ENCODE results near the gene APP. TPM values are rescaled to one million over a fixed set of nuclear protein-coding genes. Genes with fewer than 3 reads are reported as not detected.

Gene APP
- total and polyA plus RNA-seq, 3 donors from 2014 or later: 390 to 670 (median 409) TPM

DNA sequence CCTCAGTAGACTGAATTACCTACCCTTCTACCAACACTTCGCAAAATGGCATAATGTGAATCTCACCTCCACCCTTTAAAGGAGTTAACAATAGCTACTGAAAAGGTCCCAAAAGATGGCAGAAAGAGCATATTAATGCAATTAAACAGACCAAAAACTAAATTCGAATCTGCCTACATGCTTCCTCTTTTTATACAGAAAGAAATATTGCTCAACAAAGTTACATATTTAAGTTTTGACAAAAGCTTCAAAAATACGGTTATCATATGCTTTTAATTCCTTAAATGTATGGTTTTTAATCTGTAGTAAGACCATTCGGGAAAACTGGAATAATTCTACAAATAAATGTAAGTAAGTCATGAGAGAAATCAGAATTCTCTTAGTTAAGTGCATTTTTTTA lies 2.2 kb downstream of the APP start:
- H3K4me1 ChIP-seq: peaks cover 16% of the 10 kb centered on the region

DNA sequence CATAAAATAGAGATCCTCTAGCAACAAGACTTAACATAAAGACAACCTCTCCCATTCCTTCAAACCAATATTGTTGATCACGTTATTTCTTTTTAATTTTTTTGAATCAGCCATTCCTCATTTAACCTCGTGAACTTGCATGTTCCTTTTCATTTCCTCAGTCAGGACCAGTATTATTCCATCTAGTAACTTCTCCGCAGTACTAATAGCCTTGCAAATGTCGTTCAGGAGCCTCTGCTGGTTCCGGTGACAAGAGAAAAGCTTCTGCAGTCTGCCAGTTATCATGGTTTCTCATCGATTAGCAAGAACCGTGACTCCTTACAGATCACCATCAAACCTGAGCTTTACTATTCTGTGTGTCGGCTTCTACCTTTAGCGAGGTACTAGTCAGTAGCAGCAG lies 3.0 kb downstream of the APP start:
- WGBS, 2 donors: 32 to 51% methylated on average over 9 of the region's 9 CpGs
- TF ChIP-seq, protein P1, sequence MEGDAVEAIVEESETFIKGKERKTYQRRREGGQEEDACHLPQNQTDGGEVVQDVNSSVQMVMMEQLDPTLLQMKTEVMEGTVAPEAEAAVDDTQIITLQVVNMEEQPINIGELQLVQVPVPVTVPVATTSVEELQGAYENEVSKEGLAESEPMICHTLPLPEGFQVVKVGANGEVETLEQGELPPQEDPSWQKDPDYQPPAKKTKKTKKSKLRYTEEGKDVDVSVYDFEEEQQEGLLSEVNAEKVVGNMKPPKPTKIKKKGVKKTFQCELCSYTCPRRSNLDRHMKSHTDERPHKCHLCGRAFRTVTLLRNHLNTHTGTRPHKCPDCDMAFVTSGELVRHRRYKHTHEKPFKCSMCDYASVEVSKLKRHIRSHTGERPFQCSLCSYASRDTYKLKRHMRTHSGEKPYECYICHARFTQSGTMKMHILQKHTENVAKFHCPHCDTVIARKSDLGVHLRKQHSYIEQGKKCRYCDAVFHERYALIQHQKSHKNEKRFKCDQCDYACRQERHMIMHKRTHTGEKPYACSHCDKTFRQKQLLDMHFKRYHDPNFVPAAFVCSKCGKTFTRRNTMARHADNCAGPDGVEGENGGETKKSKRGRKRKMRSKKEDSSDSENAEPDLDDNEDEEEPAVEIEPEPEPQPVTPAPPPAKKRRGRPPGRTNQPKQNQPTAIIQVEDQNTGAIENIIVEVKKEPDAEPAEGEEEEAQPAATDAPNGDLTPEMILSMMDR (IDR thresholded peaks at IDR 0.05): no peak
- TF ChIP-seq POLR2A (IDR thresholded peaks at IDR 0.05): no peak
- no peak for DNase-seq
- Histone ChIP-seq H3K4me1 (peaks cover 16% of the 10 kb centered on the region), H3K4me3 (no peak overlapping the region), H3K27ac (peak overlapping the region in 1 of 2 donors; percentile 28), H3K27me3 (no peaks in the 10 kb centered on the region), H3K36me3 (ENCODE audit: low read depth, missing control alignments) (no peaks in the 10 kb centered on the region), H3K9me3 (no peaks in the 10 kb centered on the region)
- intact Hi-C loops (cut with DNase I; ENCODE audit: low total_unique reads): no loop called here

More for the DNA sequence above, 2.2 kb downstream of the APP start:
- Histone ChIP-seq H3K27ac (peak overlapping the region; percentile 96 to 97), H3K4me3 (no peak overlapping the region), H3K9me3 (no peaks in the 10 kb centered on the region), H3K27me3 (no peaks in the 10 kb centered on the region), H3K36me3 (ENCODE audit: low read depth, missing control alignments) (no peaks in the 10 kb centered on the region)
- TF ChIP-seq, protein P1 (IDR thresholded peaks at IDR 0.05): no peak
- no peak for TF ChIP-seq POLR2A (IDR thresholded peaks at IDR 0.05)
- 39 to 43% methylated on average over 4 of the region's 4 CpGs for WGBS, 2 donors
- intact Hi-C loops (cut with DNase I; ENCODE audit: low total_unique reads): no loop called here
- no peak for DNase-seq

DNA sequence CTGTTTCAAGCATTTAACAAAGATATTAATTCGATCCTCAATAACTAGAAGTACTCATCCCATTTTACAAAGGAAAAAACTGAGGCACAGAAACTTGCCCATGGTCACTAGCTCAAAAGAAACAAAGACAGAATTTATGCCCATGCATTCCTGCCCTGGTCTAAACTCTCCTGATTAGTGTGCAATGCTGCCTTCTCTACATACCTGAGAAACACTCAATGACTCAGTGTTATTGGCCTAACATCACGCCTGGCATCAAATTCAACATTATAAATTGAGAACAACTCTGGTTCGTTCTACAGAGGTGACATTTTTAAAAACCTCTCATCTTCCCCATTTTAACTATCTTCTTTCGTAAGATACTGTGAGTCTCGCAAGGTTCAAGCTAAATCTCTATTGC lies 5.2 kb downstream of the APP start:
- TF ChIP-seq POLR2A (IDR thresholded peaks at IDR 0.05): no peak
- TF ChIP-seq, protein P1 (IDR thresholded peaks at IDR 0.05): no peak
- DNase-seq: no peak
- H3K27ac ChIP-seq: no peak overlapping the region
- H3K4me3 ChIP-seq: no peak overlapping the region
- 81 to 82% methylated on average over 5 of the region's 5 CpGs for WGBS, 2 donors
- intact Hi-C loops (cut with DNase I; ENCODE audit: low total_unique reads): no loop called here
- H3K9me3 ChIP-seq: no peaks in the 10 kb centered on the region
- peaks cover 16% of the 10 kb centered on the region for H3K4me1 ChIP-seq
- no peaks in the 10 kb centered on the region for H3K36me3 ChIP-seq (ENCODE audit: low read depth, missing control alignments)
- H3K27me3 ChIP-seq: no peaks in the 10 kb centered on the region

DNA sequence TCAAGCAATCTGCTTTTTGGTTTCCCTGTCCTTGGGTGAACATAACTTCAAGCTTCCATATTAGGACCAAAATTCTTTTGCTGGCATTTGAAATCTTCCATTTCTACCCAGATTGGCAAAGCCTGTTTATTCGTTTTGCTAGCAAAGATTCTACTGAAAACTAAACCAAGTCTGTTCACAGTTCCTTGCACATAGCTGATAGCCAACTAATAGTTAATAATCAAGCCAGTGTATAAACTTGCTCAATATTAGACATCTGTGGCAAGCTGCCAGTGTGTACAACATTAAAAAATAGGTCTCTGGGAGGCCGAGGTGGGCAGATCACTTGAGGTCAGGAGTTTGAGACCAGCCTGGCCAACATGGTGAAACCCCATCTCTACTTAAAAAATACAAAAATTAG lies 6.3 kb downstream of the APP start:
- no peak for TF ChIP-seq POLR2A (IDR thresholded peaks at IDR 0.05)
- TF ChIP-seq, protein P1 (IDR thresholded peaks at IDR 0.05): no peak
- Histone ChIP-seq H3K4me3 (no peak overlapping the region), H3K36me3 (ENCODE audit: low read depth, missing control alignments) (no peaks in the 10 kb centered on the region), H3K27me3 (no peaks in the 10 kb centered on the region), H3K9me3 (no peaks in the 10 kb centered on the region), H3K4me1 (peaks cover 16% of the 10 kb centered on the region), H3K27ac (no peak overlapping the region)
- 69 to 75% methylated on average over 2 of the region's 2 CpGs for WGBS, 2 donors
- no peak for DNase-seq
- intact Hi-C loops (cut with DNase I; ENCODE audit: low total_unique reads): no loop called here

DNA sequence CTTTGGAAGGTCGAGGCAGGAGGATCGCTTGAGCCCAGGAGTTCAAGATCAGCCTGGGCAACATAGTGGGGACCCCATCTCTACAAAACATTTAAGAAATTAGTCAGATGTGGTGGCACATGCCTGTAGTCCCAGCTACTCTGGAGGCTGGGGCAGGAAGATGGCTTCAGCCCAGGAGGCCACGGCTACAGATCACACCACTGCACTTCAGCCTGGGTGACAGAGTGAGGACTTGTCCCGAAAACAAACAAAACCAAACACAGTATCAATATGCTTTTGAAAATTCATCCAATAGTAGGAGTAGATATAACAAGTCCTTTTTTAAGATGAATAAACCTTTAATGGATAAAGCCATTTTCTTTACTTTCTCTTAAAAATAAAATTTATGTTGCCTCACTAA lies 8.5 kb downstream of the APP start:
- no peak overlapping the region for H3K4me3 ChIP-seq
- H3K9me3 ChIP-seq: no peaks in the 10 kb centered on the region
- intact Hi-C loops (cut with DNase I; ENCODE audit: low total_unique reads): no loop called here
- DNase-seq: no peak
- no peak for TF ChIP-seq POLR2A (IDR thresholded peaks at IDR 0.05)
- TF ChIP-seq, protein P1 (IDR thresholded peaks at IDR 0.05): no peak
- 94 to 96% methylated on average over 4 of the region's 4 CpGs for WGBS, 2 donors
- peaks cover 2% of the 10 kb centered on the region for H3K4me1 ChIP-seq
- no peaks in the 10 kb centered on the region for H3K27me3 ChIP-seq
- H3K27ac ChIP-seq: no peak overlapping the region
- H3K36me3 ChIP-seq (ENCODE audit: low read depth, missing control alignments): no peaks in the 10 kb centered on the region
